ENCODE measurements around the gene BACH2.
"Not testable (repeated sequence)": the region's sequence is repeated elsewhere in the genome, so short reads cannot be mapped to it uniquely, and the experiment has no call there.

The BACH2 gene

GRCh38 chr6:90151576-90152422, 144.8 kb downstream of the BACH2 start:
- no peak for DNase-seq

GRCh38 chr6:90149280-90149679, 147.4 kb downstream of the BACH2 start:
- no peak for DNase-seq

- DNase-seq: no peak
These were observed 147.8 kb downstream of the BACH2 start for GRCh38 chr6:90148867-90149266.

- no peak for DNase-seq
These were observed 149.6 kb downstream of the BACH2 start for GRCh38 chr6:90146921-90147649.

- DNase-seq: no peak
These were observed 150.6 kb downstream of the BACH2 start for GRCh38 chr6:90146024-90146423.

- no peak for DNase-seq
These were observed 151.6 kb downstream of the BACH2 start for GRCh38 chr6:90144928-90145555.

- no peak for DNase-seq
These were observed 152.2 kb downstream of the BACH2 start for GRCh38 chr6:90144396-90144795.

GRCh38 chr6:90140683-90141082, 156.0 kb downstream of the BACH2 start:
- DNase-seq: no peak

- no peak for DNase-seq
These were observed 157.3 kb downstream of the BACH2 start for GRCh38 chr6:90139272-90139817.

- no peak for DNase-seq
These were observed 159.6 kb downstream of the BACH2 start for GRCh38 chr6:90136837-90137568.

GRCh38 chr6:90136176-90136575, 160.5 kb downstream of the BACH2 start:
- DNase-seq: no peak

- no peak for DNase-seq
These were observed 161.0 kb downstream of the BACH2 start for GRCh38 chr6:90135667-90136066.

GRCh38 chr6:90133664-90134063, 163.0 kb downstream of the BACH2 start:
- not testable (repeated sequence) for DNase-seq

- no peak for DNase-seq
These were observed 164.8 kb downstream of the BACH2 start for GRCh38 chr6:90131614-90132423.

GRCh38 chr6:90131125-90131524, 165.5 kb downstream of the BACH2 start:
- DNase-seq: no peak

- DNase-seq: not testable (repeated sequence)
These were observed 168.0 kb downstream of the BACH2 start for GRCh38 chr6:90128687-90129086.

GRCh38 chr6:90127595-90127994, 169.0 kb downstream of the BACH2 start:
- no peak for DNase-seq

GRCh38 chr6:90126839-90127238, 169.8 kb downstream of the BACH2 start:
- DNase-seq: no peak

- no peak for DNase-seq
These were observed 170.5 kb downstream of the BACH2 start for GRCh38 chr6:90126181-90126580.

- no peak for DNase-seq
These were observed 171.7 kb downstream of the BACH2 start for GRCh38 chr6:90124874-90125510.

GRCh38 chr6:90123831-90124230, 172.8 kb downstream of the BACH2 start:
- DNase-seq: no peak
